ENCODE results near the gene ZFYVE16. TPM values are rescaled to one million over a fixed set of nuclear protein-coding genes. Genes with fewer than 3 reads are reported as not detected.

Gene ZFYVE16
- total and polyA plus RNA-seq, 2 donors from 2014 or later = 10.2 to 39.4 TPM

GRCh38 chr5:80483636-80484232, 75.9 kb downstream of the ZFYVE16 start:
- Histone ChIP-seq H3K9ac (ENCODE audit: low read length in 3 of 3) (no peak overlapping the region), H3K27ac (ENCODE audit: low read depth in 2 of 2, low read length in 2 of 2) (no peak overlapping the region), H3K27me3 (ENCODE audit: control insufficient read depth, insufficient read depth, low read length) (no peaks in the 10 kb centered on the region), H3K36me3 (ENCODE audit: control insufficient read depth in 2 of 3, insufficient read depth in 3 of 3, low read length in 3 of 3) (peaks cover 0 to 5% (median 0%) of the 10 kb centered on the region in 3 donors), H3K9me3 (ENCODE audit: control insufficient read depth in 2 of 3, insufficient read depth in 1 of 3, low read length in 3 of 3) (peaks cover 1 to 4% (median 2%) of the 10 kb centered on the region in 3 donors), H3K4me3 (ENCODE audit: low read length in 3 of 3) (no peak overlapping the region), H3K4me1 (ENCODE audit: control insufficient read depth in 2 of 3, insufficient read depth in 2 of 3, low read depth in 1 of 3, low read length in 3 of 3) (no peaks in the 10 kb centered on the region)
- no peak for DNase-seq
- FAIRE-seq = no peak
- TF ChIP-seq CTCF (IDR thresholded peaks at IDR 0.05; ENCODE audit: borderline replicate concordance, extremely low read depth, insufficient read depth) = no peak
- intact Hi-C loops (cut with DNase I) = no loop called here

DNA sequence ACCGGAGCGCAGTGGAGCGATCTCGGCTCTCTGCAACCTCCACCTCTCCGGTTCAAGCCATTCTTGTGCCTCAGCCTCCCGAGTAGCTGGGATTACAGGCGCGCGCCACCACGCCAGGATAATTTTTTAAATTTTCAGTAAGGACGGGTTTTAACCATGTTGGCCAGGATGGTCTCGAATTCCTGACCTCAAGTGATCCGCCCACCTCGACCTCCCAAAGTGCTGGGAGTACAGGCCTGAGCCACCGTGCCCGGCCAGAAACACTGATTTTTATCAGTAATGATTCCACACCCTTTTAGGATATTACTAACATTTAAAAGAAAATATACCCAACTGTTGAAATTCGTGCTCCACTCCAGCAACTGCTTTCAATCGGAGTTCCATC, 79.6 kb downstream of the ZFYVE16 start:
- no peak for DNase-seq
- H3K4me1 ChIP-seq (ENCODE audit: control insufficient read depth in 2 of 3, insufficient read depth in 2 of 3, low read depth in 1 of 3, low read length in 3 of 3) = peaks cover 0 to 5% (median 0%) of the 10 kb centered on the region in 3 donors
- peak overlapping the region; percentile 79 to 84 (median 84) for H3K4me3 ChIP-seq (ENCODE audit: low read length in 3 of 3)
- peaks cover 0 to 3% (median 0%) of the 10 kb centered on the region in 3 donors for H3K36me3 ChIP-seq (ENCODE audit: control insufficient read depth in 2 of 3, insufficient read depth in 3 of 3, low read length in 3 of 3)
- H3K9ac ChIP-seq (ENCODE audit: low read length in 3 of 3) = peak overlapping the region in 2 of 3 donors; percentile 59
- peaks cover 0 to under 1% (median 0%) of the 10 kb centered on the region in 3 donors for H3K9me3 ChIP-seq (ENCODE audit: control insufficient read depth in 2 of 3, insufficient read depth in 1 of 3, low read length in 3 of 3)
- FAIRE-seq = no peak
- TF ChIP-seq CTCF (IDR thresholded peaks at IDR 0.05; ENCODE audit: borderline replicate concordance, extremely low read depth, insufficient read depth) = no peak
- no peaks in the 10 kb centered on the region for H3K27me3 ChIP-seq (ENCODE audit: control insufficient read depth, insufficient read depth, low read length)
- intact Hi-C loops (cut with DNase I) = no loop called here
- H3K27ac ChIP-seq (ENCODE audit: low read depth in 2 of 2, low read length in 2 of 2) = peak overlapping the region; percentile 39 to 45

DNA sequence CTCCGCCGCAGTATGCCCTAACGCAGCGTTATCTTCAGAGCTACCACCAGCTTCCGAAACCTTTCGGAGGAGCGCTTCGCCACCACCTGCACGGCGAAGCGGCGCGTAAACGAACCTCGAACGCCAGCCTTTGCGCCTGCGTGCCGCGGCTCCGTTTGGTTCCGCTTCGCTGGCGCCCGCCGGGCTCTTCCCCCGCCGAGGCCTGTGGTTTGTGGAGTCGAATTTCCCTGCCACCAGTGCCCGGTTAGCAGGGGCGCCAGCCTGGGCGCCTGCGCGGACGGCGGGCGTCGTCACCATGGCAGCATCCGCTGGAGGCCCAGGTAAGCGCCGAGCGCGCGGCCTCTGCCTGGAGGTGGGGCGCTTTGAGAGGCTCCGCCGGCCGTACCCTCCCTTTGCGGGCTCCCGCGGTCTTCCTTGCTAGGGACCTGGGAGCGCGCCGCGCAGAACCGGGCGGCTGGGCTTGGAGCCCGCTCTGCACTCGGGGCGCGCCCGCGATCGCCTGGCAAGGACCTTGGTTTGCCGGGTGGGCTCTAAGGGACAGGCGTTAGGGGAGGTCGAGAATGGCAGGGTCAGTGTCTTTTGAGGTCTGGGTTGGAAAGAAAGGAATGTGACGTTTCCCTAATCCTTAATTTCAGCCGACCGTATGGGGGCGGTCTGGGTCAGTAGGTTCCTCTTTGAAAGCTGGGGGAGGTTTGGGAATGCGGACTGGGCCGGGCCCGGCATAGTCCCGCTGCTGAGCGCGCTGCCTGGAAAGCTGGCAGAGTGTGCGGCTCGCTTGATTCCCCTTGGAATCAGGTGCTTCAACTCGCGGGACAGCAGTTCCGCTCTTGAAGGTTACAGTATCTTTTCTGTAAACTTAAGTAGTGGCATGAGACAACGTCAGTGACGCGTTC, 80.2 kb downstream of the ZFYVE16 start, which contains the start of gene FAM151B:
Gene FAM151B (plus strand): TSS at position 272 of the 893 bp plus-strand sequence. CDS start 24 bp downstream, at position 296.
- Histone ChIP-seq H3K4me3 (ENCODE audit: low read length in 3 of 3) (peak within 1 kb of the TSS; percentile 79 to 84 (median 84)), H3K36me3 (ENCODE audit: control insufficient read depth in 2 of 3, insufficient read depth in 3 of 3, low read length in 3 of 3) (peaks cover 0 to 3% (median 0%) of the 10 kb centered on the region in 3 donors), H3K9me3 (ENCODE audit: control insufficient read depth in 2 of 3, insufficient read depth in 1 of 3, low read length in 3 of 3) (peaks cover 0 to 2% (median 0%) of the 10 kb centered on the region in 3 donors), H3K9ac (ENCODE audit: low read length in 3 of 3) (peak within 1 kb of the TSS; percentile 65 to 73 (median 71)), H3K27me3 (ENCODE audit: control insufficient read depth, insufficient read depth, low read length) (no peaks in the 10 kb centered on the region), H3K4me1 (ENCODE audit: control insufficient read depth in 2 of 3, insufficient read depth in 2 of 3, low read depth in 1 of 3, low read length in 3 of 3) (peaks cover 0 to 5% (median 0%) of the 10 kb centered on the region in 3 donors), H3K27ac (ENCODE audit: low read depth in 2 of 2, low read length in 2 of 2) (peak within 1 kb of the TSS; percentile 84 to 94)
- FAIRE-seq (no peak), DNase-seq (peak; percentile 96 to 98 (median 98))
- peak; percentile 16 for TF ChIP-seq CTCF (IDR thresholded peaks at IDR 0.05; ENCODE audit: borderline replicate concordance, extremely low read depth, insufficient read depth)
- intact Hi-C loops (cut with DNase I) = no loop called here

All from kidney (tissue), 14 donors.